Gastroesophageal sphincter (tissue), 4 donors: Measurements from ENCODE around the gene GPR37L1. TPM values are rescaled to one million over a fixed set of nuclear protein-coding genes. Genes with fewer than 3 reads are reported as not detected.

Experiments used
- ATAC-seq: fragments of 150-250 bp; one replicate; pipeline ENCODE4 v1.9.1; 2016; ENCODE audit warnings: mild to moderate bottlenecking, moderate library complexity
- H3K27ac ChIP-seq, 4 donors: fragments of 200-600 bp; sonication (generic) in 3 of 4; 1 replicate in 3 of 4; 2 replicates in 1 of 4; pipeline ENCODE4 v1.5.1; 2016 to 2019
- H3K27me3 ChIP-seq: fragments of 200-600 bp; sonication (generic); one replicate; pipeline ENCODE4 v1.5.1; 2019
- H3K36me3 ChIP-seq, 2 donors: fragments of 200-600 bp; sonication (generic); one replicate each; pipeline ENCODE4 v1.5.1; 2019; ENCODE audit warnings: control low read depth in 1 of 2
- H3K4me1 ChIP-seq, 3 donors: fragments of 200-600 bp; sonication (generic); 1 replicate in 2 of 3; 2 replicates in 1 of 3; pipeline ENCODE4 v1.5.1; 2016 to 2019; ENCODE audit warnings: control low read depth in 2 of 3
- H3K4me3 ChIP-seq, 2 donors: fragments of 200-600 bp; sonication (generic); one replicate each; pipeline ENCODE4 v1.5.1; 2019; ENCODE audit warnings: mild to moderate bottlenecking in 1 of 2, moderate library complexity in 1 of 2
- H3K9me3 ChIP-seq, 3 donors: fragments of 200-600 bp; sonication (generic); one replicate each; pipeline ENCODE4 v1.5.1; 2017 to 2019; ENCODE audit warnings: control low read depth in 2 of 3
- CTCF ChIP-seq, 4 experiments: fragments of 200-600 bp in 2 of 4; fragments of 450-650 bp in 2 of 4; sonication (generic) in 1 of 4; IDR thresholded peaks; one replicate each; pipeline ENCODE4 v1.5.1; 2017 to 2019; ENCODE audit warnings: antibody characterized with exemption in 4 of 4, mild to moderate bottlenecking in 2 of 4, moderate library complexity in 2 of 4
- EP300 ChIP-seq: sonication (generic); formaldehyde crosslinking; IDR thresholded peaks from one replicate; pipeline ENCODE4 v1.6.1; 2017; ENCODE audit warnings: antibody characterized with exemption, mild to moderate bottlenecking
- POLR2A ChIP-seq, 2 donors: fragments of 450-650 bp; IDR thresholded peaks; one replicate each; pipeline ENCODE4 v1.6.1; 2017; ENCODE audit warnings: antibody characterized with exemption in 2 of 2, mild to moderate bottlenecking in 2 of 2, moderate library complexity in 1 of 2
- POLR2AphosphoS5 ChIP-seq: sonication (generic); formaldehyde crosslinking; IDR thresholded peaks from one replicate; pipeline ENCODE4 v1.6.1; 2017; ENCODE audit warnings: antibody characterized with exemption
- WGBS, 2 donors: methylation state at CpG; one replicate each; pipeline ENCODE4 v1.1.5; 2018; ENCODE audit warnings: low coverage in 1 of 2; 5-methylcytosine and 5-hydroxymethylcytosine counted together
- total RNA-seq, 4 donors: library from RNA; depleted of rRNA; stranded (reverse); fragments of >200 nt; gene quantifications; one replicate each; pipeline ENCODE4 v1.1.0, GENCODE V29; 2016

The GPR37L1 gene
- total RNA-seq, 4 donors from 2014 or later, result 0.16 to 0.39 (median 0.27) TPM

DNA sequence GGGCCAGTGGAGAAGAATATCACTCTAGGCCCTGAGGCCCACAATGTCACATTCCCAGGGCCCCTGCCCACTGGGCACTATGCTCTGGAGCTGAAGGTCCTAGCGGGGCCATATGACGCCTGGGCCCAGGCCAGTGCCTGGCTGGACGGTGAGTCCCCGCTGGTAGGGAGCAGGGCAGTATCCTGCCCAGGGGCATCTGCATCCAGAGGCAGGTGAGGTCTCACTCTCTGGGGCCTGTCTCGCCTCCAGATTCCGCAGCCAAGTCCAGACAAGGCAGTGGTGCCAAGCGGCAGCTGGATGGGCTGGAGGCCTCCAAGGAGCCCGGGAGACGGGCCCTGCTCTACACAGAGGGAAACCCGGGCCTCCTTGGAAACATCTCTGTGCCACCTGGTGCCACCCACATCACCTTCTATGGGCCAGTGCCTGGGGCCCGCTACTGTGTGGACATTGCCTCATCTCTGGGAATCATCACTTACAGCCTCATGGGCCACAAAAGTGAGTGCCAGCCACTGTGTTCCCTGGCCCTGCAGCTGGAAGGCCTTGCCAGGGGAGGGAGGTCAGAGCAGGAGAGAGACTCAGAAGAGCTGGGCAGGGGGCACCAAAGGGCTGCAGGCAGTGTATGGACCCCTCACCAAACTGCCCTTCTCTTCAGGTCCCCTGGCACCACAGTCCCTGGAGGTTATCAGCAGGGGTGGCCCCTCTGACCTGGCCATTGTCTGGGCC lies 48.7 kb downstream of the GPR37L1 start:
- TF ChIP-seq POLR2A (IDR thresholded peaks at IDR 0.05) (no peak), CTCF (IDR thresholded peaks at IDR 0.05) (no peak), POLR2AphosphoS5 (no peak), EP300 (no peak)
- Histone ChIP-seq H3K36me3 (no peaks in the 10 kb centered on the region), H3K4me1 (peaks cover 0 to 8% (median 5%) of the 10 kb centered on the region in 3 donors), H3K27me3 (peaks cover 7% of the 10 kb centered on the region), H3K9me3 (no peaks in the 10 kb centered on the region), H3K4me3 (no peak overlapping the region), H3K27ac (no peak overlapping the region)
- 100% methylated on average over 2 of the region's 11 CpGs; no CpG with 5 or more reads in 1 of the 2 donors for WGBS, 2 donors
- ATAC-seq, result no peak

- no CpG with 5 or more reads among the region's 5 CpGs for WGBS, 2 donors
- Histone ChIP-seq H3K4me3 (no peak overlapping the region), H3K36me3 (no peaks in the 10 kb centered on the region), H3K27ac (no peak overlapping the region), H3K27me3 (peaks cover 7% of the 10 kb centered on the region), H3K9me3 (no peaks in the 10 kb centered on the region), H3K4me1 (peaks cover 0 to 8% (median 5%) of the 10 kb centered on the region in 3 donors)
- ATAC-seq, result no peak
- no peak for TF ChIP-seq POLR2A (IDR thresholded peaks at IDR 0.05)
- TF ChIP-seq CTCF (IDR thresholded peaks at IDR 0.05), result no peak
- no peak for TF ChIP-seq POLR2AphosphoS5
- TF ChIP-seq EP300, result no peak
Measured at GRCh38 chr1:202172015-202172355, 49.3 kb downstream of the GPR37L1 start.

- Histone ChIP-seq H3K27me3 (peaks cover 3% of the 10 kb centered on the region), H3K4me1 (no peaks in the 10 kb centered on the region), H3K9me3 (no peaks in the 10 kb centered on the region), H3K27ac (no peak overlapping the region), H3K4me3 (no peak overlapping the region), H3K36me3 (no peaks in the 10 kb centered on the region)
- WGBS, 2 donors, result 67 to 79% methylated on average over 2 to 4 of the region's 7 CpGs
- TF ChIP-seq POLR2AphosphoS5 (no peak), EP300 (no peak)
- no peak for ATAC-seq
Measured at GRCh38 chr1:202173993-202174392, 51.3 kb downstream of the GPR37L1 start.

- ATAC-seq, result no peak
- 70 to 100% methylated on average over 1 to 4 of the region's 29 CpGs for WGBS, 2 donors
Measured at GRCh38 chr1:202176949-202177927, 54.5 kb downstream of the GPR37L1 start.

More at GRCh38 chr1:202176949-202177927, 54.5 kb downstream of the GPR37L1 start:
- H3K36me3 ChIP-seq, result no peaks in the 10 kb centered on the region
- no peaks in the 10 kb centered on the region for H3K4me1 ChIP-seq
- no peak overlapping the region for H3K27ac ChIP-seq
- peaks cover 32% of the 10 kb centered on the region for H3K27me3 ChIP-seq
- H3K4me3 ChIP-seq, result no peak overlapping the region
- H3K9me3 ChIP-seq, result no peaks in the 10 kb centered on the region
- TF ChIP-seq POLR2A (IDR thresholded peaks at IDR 0.05) (no peak), EP300 (no peak), POLR2AphosphoS5 (no peak), CTCF (IDR thresholded peaks at IDR 0.05) (no peak)
